PFSK-1 (cell line): ENCODE measurements around the gene GAREM1.

Source experiments
- FOXP2 ChIP-seq: optimal IDR thresholded peaks from 2 replicates; pipeline ENCODE3; 2011; ENCODE audit warnings: borderline replicate concordance, control low read depth, inconsistent platforms; ENCODE audit not compliant: insufficient read depth; ENCODE audit errors: extremely low read length, extremely low read depth
- POLR2AphosphoS5 ChIP-seq: IDR thresholded peaks from 2 replicates; pipeline ENCODE4 v1.6.1; 2012; ENCODE audit warnings: low read depth, mild to moderate bottlenecking, control low read depth, low read length, moderate library complexity
- SIN3A ChIP-seq: IDR thresholded peaks from 2 replicates; pipeline ENCODE4 v1.6.1; 2012; ENCODE audit warnings: mild to moderate bottlenecking, low read length, moderate library complexity, borderline replicate concordance; ENCODE audit not compliant: insufficient read depth
- TAF1 ChIP-seq: IDR thresholded peaks from 2 replicates; pipeline ENCODE4 v1.6.1; 2012; ENCODE audit warnings: low read length, control low read depth, borderline replicate concordance; ENCODE audit not compliant: insufficient read depth
- TF ChIP-seq, protein P1 (sequence below), 2 experiments: IDR thresholded peaks; 2 replicates each; pipeline versions ENCODE4 v1.6.1 to v1.8.0; 2011 to 2012; ENCODE audit warnings: low read depth in 2 of 2, low read length in 2 of 2, control low read depth in 1 of 2, inconsistent platforms in 1 of 2, mild to moderate bottlenecking in 1 of 2, moderate library complexity in 1 of 2; ENCODE audit not compliant: insufficient read depth in 1 of 2

GAREM1 gene

DNA sequence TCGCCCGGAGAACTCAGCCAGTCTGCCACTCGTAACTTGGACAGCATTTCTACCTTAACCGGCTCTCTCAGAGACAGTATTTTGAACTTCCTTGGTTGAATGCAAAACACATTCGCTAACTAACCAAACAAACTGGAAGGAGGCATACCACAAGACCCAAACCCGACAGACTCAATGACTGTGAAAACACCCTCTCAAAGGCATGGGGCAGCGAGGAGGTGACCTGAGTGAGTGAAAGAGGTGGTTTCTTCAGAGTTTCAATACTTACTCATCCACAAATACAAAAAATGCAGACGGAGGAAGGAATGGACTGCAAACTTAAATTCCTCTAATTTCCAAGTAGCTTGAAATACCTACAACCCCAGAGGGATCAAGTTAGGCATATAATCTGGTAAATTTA is 132.9 kb downstream of the GAREM1 start:
- TF ChIP-seq, protein P1, sequence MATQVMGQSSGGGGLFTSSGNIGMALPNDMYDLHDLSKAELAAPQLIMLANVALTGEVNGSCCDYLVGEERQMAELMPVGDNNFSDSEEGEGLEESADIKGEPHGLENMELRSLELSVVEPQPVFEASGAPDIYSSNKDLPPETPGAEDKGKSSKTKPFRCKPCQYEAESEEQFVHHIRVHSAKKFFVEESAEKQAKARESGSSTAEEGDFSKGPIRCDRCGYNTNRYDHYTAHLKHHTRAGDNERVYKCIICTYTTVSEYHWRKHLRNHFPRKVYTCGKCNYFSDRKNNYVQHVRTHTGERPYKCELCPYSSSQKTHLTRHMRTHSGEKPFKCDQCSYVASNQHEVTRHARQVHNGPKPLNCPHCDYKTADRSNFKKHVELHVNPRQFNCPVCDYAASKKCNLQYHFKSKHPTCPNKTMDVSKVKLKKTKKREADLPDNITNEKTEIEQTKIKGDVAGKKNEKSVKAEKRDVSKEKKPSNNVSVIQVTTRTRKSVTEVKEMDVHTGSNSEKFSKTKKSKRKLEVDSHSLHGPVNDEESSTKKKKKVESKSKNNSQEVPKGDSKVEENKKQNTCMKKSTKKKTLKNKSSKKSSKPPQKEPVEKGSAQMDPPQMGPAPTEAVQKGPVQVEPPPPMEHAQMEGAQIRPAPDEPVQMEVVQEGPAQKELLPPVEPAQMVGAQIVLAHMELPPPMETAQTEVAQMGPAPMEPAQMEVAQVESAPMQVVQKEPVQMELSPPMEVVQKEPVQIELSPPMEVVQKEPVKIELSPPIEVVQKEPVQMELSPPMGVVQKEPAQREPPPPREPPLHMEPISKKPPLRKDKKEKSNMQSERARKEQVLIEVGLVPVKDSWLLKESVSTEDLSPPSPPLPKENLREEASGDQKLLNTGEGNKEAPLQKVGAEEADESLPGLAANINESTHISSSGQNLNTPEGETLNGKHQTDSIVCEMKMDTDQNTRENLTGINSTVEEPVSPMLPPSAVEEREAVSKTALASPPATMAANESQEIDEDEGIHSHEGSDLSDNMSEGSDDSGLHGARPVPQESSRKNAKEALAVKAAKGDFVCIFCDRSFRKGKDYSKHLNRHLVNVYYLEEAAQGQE (IDR thresholded peaks at IDR 0.05; ENCODE audit: insufficient read depth in 1 of 2, low read depth in 2 of 2, low read length in 2 of 2), result no peak
- TF ChIP-seq SIN3A (no peak), FOXP2 (no peak), TAF1 (no peak), POLR2AphosphoS5 (no peak)

DNA sequence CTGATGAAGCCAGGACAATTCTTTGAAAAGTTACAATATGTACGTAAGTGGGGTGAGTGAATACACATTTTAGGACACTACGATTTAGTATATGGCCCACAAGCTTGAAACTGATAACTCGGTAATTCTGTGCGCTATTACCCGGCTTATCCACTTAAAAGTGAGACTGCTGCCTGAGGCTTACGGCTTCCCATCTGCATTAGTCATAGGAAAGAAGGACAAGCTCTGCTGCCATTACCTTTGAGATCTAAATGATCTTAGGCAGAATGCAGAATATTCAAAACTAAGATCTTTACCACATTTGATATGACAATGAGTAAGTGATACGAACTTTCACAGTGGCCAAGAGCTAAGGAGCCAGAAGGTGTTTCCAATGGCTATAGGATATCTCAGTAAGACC is 133.3 kb downstream of the GAREM1 start:
- no peak for TF ChIP-seq TAF1
- TF ChIP-seq, protein P1 (IDR thresholded peaks at IDR 0.05; ENCODE audit: insufficient read depth in 1 of 2, low read depth in 2 of 2, low read length in 2 of 2), result no peak
- TF ChIP-seq SIN3A, result no peak
- TF ChIP-seq FOXP2, result no peak
- TF ChIP-seq POLR2AphosphoS5, result no peak

DNA sequence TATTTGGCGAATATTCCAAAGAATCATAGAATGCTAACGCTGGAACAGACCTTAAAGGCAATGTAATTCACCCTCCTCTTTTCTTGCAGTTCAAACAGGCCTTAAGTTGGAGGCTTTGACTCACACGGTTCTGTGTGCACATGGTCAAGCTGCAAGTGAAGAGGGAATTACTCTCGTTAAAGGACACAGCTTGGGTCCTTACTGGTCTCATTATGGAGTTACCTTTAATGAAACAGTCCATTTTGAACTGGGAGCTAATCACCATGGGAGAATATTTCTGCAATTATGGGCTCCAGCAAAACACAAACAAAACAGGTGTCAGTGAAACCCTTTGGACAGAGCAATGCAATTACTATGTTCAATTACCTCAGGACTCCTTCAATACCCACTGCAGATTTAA is 135.5 kb downstream of the GAREM1 start:
- no peak for TF ChIP-seq TAF1
- TF ChIP-seq POLR2AphosphoS5, result no peak
- no peak for TF ChIP-seq SIN3A
- no peak for TF ChIP-seq FOXP2
- TF ChIP-seq, protein P1 (IDR thresholded peaks at IDR 0.05; ENCODE audit: insufficient read depth in 1 of 2, low read depth in 2 of 2, low read length in 2 of 2), result no peak

DNA sequence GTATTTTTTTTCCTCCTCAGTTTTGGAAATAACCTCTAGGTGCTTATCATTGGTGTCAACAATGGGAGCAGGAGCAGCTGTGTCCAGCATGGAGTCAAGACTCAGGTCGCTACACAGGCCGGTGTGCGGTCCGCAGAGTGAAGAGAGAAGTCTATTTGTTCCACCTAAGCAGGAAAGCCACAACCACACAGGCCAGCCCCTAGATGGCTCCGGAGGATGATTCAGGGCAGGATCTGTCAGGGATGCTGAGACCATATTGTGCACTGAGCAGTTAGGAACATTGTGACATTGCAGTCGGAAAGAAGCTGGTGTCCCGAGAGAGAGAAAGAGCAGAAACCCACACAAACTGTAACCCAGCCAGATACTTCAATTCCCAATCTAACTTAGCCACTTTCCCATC is 136.9 kb downstream of the GAREM1 start:
- no peak for TF ChIP-seq TAF1
- no peak for TF ChIP-seq POLR2AphosphoS5
- TF ChIP-seq, protein P1 (IDR thresholded peaks at IDR 0.05; ENCODE audit: insufficient read depth in 1 of 2, low read depth in 2 of 2, low read length in 2 of 2), result no peak
- TF ChIP-seq FOXP2, result no peak
- no peak for TF ChIP-seq SIN3A

DNA sequence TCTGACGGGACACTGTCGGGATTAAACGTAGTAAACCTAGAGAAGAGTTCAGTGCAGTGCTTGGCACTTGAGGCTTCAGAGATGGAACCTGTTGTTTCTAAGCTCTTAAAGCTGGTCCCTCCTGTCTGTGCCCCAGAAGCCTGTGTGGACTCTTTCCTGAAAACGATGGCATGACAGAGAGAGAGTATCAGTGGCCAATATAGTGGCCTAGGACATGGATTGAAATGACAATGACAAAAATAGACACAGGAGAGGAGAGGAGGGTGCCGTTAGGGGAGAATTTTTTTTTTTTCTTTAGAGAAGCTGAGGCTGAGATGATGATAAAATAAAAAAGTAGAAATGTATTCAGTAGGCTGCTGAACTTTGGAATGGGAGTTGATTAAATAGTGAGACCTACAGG is 138.0 kb downstream of the GAREM1 start:
- TF ChIP-seq, protein P1 (IDR thresholded peaks at IDR 0.05; ENCODE audit: insufficient read depth in 1 of 2, low read depth in 2 of 2, low read length in 2 of 2), result no peak
- no peak for TF ChIP-seq TAF1
- TF ChIP-seq SIN3A, result no peak
- no peak for TF ChIP-seq FOXP2
- TF ChIP-seq POLR2AphosphoS5, result no peak
